HepG2 (cell line): Measurements from ENCODE around the gene THUMPD1. TPM values are rescaled to one million over a fixed set of nuclear protein-coding genes. Genes with fewer than 3 reads are reported as not detected.

ENCODE experiments used
- ATRX ChIP-seq: sonication (generic); formaldehyde crosslinking; IDR thresholded peaks from 2 replicates; pipeline ENCODE4 v1.4.0; 2020; ENCODE audit warnings: missing genetic modification reagents, borderline replicate concordance
- CCDC6 ChIP-seq: sonication (generic); formaldehyde crosslinking; IDR thresholded peaks from 2 replicates; pipeline ENCODE4 v1.8.1; 2022; ENCODE audit warnings: mild to moderate bottlenecking, missing genetic modification reagents, moderate library complexity
- FOXP1 ChIP-seq, 2 experiments: fragments of 450-650 bp in 1 of 2; IDR thresholded peaks; 2 replicates each; pipeline ENCODE4 v1.6.1; 2017 to 2018; ENCODE audit warnings: antibody characterized with exemption in 1 of 2
- MEIS2 ChIP-seq: sonication (generic); formaldehyde crosslinking; IDR thresholded peaks from 2 replicates; pipeline ENCODE4 v1.9.0; 2021; ENCODE audit warnings: mild to moderate bottlenecking, missing genetic modification reagents
- NFE2L1 ChIP-seq: sonication (generic); formaldehyde crosslinking; IDR thresholded peaks from 2 replicates; pipeline ENCODE4 v1.4.0; 2020; ENCODE audit warnings: missing genetic modification reagents, mild to moderate bottlenecking, borderline replicate concordance
- POLR2A ChIP-seq, 2 experiments: IDR thresholded peaks; 2 replicates each; pipeline ENCODE4 v1.6.1; 2011; ENCODE audit warnings: low read depth in 2 of 2, low read length in 2 of 2, mild to moderate bottlenecking in 1 of 2, moderate library complexity in 1 of 2; ENCODE audit not compliant: insufficient read depth in 1 of 2
- RBM39 ChIP-seq: fragments of 200-400 bp; formaldehyde crosslinking; IDR thresholded peaks from one replicate; pipeline ENCODE4 v1.6.1; 2018; ENCODE audit warnings: antibody characterized with exemption, mild to moderate bottlenecking, low read depth, low read length; ENCODE audit not compliant: poor library complexity, severe bottlenecking
- SCMH1 ChIP-seq: sonication (generic); formaldehyde crosslinking; IDR thresholded peaks from 2 replicates; pipeline ENCODE4 v1.9.0; 2021; ENCODE audit warnings: missing genetic modification reagents, mild to moderate bottlenecking, borderline replicate concordance
- SOX6 ChIP-seq, 2 experiments: fragments of 450-650 bp in 1 of 2; sonication (generic) in 1 of 2; formaldehyde crosslinking in 1 of 2; IDR thresholded peaks; 2 replicates each; pipeline versions ENCODE4 v1.4.0 to v1.6.1; 2017 to 2020; ENCODE audit warnings: antibody characterized with exemption in 1 of 2, mild to moderate bottlenecking in 1 of 2, missing genetic modification reagents in 1 of 2
- ZMYM2 ChIP-seq: sonication (generic); formaldehyde crosslinking; IDR thresholded peaks from 2 replicates; pipeline ENCODE4 v1.8.0; 2022; ENCODE audit warnings: mild to moderate bottlenecking, missing genetic modification reagents
- ZNF354B ChIP-seq: sonication (generic); formaldehyde crosslinking; IDR thresholded peaks from 2 replicates; pipeline ENCODE4 v1.8.0; 2022; ENCODE audit warnings: mild to moderate bottlenecking, missing genetic modification reagents
- ZNF367 ChIP-seq: sonication (generic); formaldehyde crosslinking; IDR thresholded peaks from 2 replicates; pipeline ENCODE4 v1.4.0; 2020; ENCODE audit warnings: missing genetic modification reagents, borderline replicate concordance
- ZNF496 ChIP-seq: sonication (generic); formaldehyde crosslinking; IDR thresholded peaks from 2 replicates; pipeline ENCODE4 v1.8.1; 2023; ENCODE audit warnings: mild to moderate bottlenecking, moderate library complexity, missing genetic modification reagents; ENCODE audit not compliant: insufficient replicate concordance
- ZNF703 ChIP-seq: sonication (generic); formaldehyde crosslinking; IDR thresholded peaks from 2 replicates; pipeline ENCODE4 v1.5.1; 2020; ENCODE audit warnings: missing genetic modification reagents, mild to moderate bottlenecking, moderate library complexity, borderline replicate concordance
- ZNF773 ChIP-seq: sonication (generic); formaldehyde crosslinking; IDR thresholded peaks from 2 replicates; pipeline ENCODE4 v1.4.0; 2020; ENCODE audit warnings: missing genetic modification reagents, borderline replicate concordance
- ZSCAN21 ChIP-seq: sonication (generic); formaldehyde crosslinking; IDR thresholded peaks from 2 replicates; pipeline ENCODE4 v1.8.0; 2022; ENCODE audit warnings: mild to moderate bottlenecking, missing genetic modification reagents, moderate library complexity, borderline replicate concordance
- polyA plus RNA-seq, 8 experiments: library from polyadenylated mRNA; depleted of rRNA in 3 of 8; stranded (reverse) in 7 of 8; unstranded in 1 of 8; fragments of >200 nt; fragmentation: Illumina TruSeq in 4 of 8; extraction: Trizol in 4 of 8; gene quantifications; 2 replicates each; pipeline versions ENCODE4 v1.2.1 to v1.2.3, GENCODE V29; 2011 to 2016; ENCODE audit warnings: low read depth in 4 of 8, missing spikeins in 1 of 8, mixed read lengths in 1 of 8; ENCODE audit not compliant: insufficient read depth in 1 of 8
- total RNA-seq, 5 experiments: library from RNA; depleted of rRNA; stranded (reverse); fragments of >200 nt; fragmentation: Illumina TruSeq; extraction: Trizol; gene quantifications; 2 replicates each; pipeline ENCODE4 v1.2.3, GENCODE V29; 2016; ENCODE audit warnings: low read depth in 1 of 5
- TF ChIP-seq, protein P1 (sequence below): sonication (generic); formaldehyde crosslinking; IDR thresholded peaks from 2 replicates; pipeline ENCODE4 v1.5.0; 2020; ENCODE audit warnings: missing genetic modification reagents
- TF ChIP-seq, protein P2 (sequence below), 2 experiments: IDR thresholded peaks; 2 replicates each; pipeline ENCODE4 v1.6.1; 2011 to 2012; ENCODE audit warnings: low read length in 2 of 2, borderline replicate concordance in 1 of 2, low read depth in 1 of 2, mild to moderate bottlenecking in 1 of 2, moderate library complexity in 1 of 2
- TF ChIP-seq, protein P3 (sequence below): sonication (generic); formaldehyde crosslinking; IDR thresholded peaks from 2 replicates; pipeline ENCODE4 v1.4.0; 2020; ENCODE audit warnings: missing genetic modification reagents
- TF ChIP-seq, protein P4 (sequence below): sonication (generic); formaldehyde crosslinking; conservative IDR thresholded peaks from 2 replicates; pipeline ENCODE4 v1.4.0; 2020; ENCODE audit warnings: missing genetic modification reagents

Gene THUMPD1
- total and polyA plus RNA-seq, 2 of the 13 experiments (the other 11 are each of a cell fraction or from before 2014, with no cell fraction given): 22.7 to 69.1 TPM

GRCh38 chr16:20740901-20741521, 607 bp downstream of the THUMPD1 start (continued):
- TF ChIP-seq, protein P1, sequence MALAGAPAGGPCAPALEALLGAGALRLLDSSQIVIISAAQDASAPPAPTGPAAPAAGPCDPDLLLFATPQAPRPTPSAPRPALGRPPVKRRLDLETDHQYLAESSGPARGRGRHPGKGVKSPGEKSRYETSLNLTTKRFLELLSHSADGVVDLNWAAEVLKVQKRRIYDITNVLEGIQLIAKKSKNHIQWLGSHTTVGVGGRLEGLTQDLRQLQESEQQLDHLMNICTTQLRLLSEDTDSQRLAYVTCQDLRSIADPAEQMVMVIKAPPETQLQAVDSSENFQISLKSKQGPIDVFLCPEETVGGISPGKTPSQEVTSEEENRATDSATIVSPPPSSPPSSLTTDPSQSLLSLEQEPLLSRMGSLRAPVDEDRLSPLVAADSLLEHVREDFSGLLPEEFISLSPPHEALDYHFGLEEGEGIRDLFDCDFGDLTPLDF (CRISPR knock-in tag): no peak
- TF ChIP-seq, protein P2, sequence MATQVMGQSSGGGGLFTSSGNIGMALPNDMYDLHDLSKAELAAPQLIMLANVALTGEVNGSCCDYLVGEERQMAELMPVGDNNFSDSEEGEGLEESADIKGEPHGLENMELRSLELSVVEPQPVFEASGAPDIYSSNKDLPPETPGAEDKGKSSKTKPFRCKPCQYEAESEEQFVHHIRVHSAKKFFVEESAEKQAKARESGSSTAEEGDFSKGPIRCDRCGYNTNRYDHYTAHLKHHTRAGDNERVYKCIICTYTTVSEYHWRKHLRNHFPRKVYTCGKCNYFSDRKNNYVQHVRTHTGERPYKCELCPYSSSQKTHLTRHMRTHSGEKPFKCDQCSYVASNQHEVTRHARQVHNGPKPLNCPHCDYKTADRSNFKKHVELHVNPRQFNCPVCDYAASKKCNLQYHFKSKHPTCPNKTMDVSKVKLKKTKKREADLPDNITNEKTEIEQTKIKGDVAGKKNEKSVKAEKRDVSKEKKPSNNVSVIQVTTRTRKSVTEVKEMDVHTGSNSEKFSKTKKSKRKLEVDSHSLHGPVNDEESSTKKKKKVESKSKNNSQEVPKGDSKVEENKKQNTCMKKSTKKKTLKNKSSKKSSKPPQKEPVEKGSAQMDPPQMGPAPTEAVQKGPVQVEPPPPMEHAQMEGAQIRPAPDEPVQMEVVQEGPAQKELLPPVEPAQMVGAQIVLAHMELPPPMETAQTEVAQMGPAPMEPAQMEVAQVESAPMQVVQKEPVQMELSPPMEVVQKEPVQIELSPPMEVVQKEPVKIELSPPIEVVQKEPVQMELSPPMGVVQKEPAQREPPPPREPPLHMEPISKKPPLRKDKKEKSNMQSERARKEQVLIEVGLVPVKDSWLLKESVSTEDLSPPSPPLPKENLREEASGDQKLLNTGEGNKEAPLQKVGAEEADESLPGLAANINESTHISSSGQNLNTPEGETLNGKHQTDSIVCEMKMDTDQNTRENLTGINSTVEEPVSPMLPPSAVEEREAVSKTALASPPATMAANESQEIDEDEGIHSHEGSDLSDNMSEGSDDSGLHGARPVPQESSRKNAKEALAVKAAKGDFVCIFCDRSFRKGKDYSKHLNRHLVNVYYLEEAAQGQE (IDR thresholded peaks at IDR 0.05; ENCODE audit: borderline replicate concordance in 1 of 2, low read depth in 1 of 2, low read length in 2 of 2): no peak
- TF ChIP-seq CCDC6: 0 out of 2 replicates have a peak, but pooled peaks have one; percentile 10
- TF ChIP-seq RBM39: no peak
- TF ChIP-seq ATRX (CRISPR knock-in tag): no peak
- no peak for TF ChIP-seq ZNF496
- no peak for TF ChIP-seq MEIS2 (CRISPR knock-in tag)
- no peak for TF ChIP-seq ZMYM2 (CRISPR knock-in tag)
- TF ChIP-seq ZNF354B (CRISPR knock-in tag): 0 out of 2 replicates have a peak, but pooled peaks have one; percentile 55
- no peak for TF ChIP-seq FOXP1 (IDR thresholded peaks at IDR 0.05)
- no peak for TF ChIP-seq FOXP1 (CRISPR knock-in tag; IDR thresholded peaks at IDR 0.05)
- TF ChIP-seq, protein P3, sequence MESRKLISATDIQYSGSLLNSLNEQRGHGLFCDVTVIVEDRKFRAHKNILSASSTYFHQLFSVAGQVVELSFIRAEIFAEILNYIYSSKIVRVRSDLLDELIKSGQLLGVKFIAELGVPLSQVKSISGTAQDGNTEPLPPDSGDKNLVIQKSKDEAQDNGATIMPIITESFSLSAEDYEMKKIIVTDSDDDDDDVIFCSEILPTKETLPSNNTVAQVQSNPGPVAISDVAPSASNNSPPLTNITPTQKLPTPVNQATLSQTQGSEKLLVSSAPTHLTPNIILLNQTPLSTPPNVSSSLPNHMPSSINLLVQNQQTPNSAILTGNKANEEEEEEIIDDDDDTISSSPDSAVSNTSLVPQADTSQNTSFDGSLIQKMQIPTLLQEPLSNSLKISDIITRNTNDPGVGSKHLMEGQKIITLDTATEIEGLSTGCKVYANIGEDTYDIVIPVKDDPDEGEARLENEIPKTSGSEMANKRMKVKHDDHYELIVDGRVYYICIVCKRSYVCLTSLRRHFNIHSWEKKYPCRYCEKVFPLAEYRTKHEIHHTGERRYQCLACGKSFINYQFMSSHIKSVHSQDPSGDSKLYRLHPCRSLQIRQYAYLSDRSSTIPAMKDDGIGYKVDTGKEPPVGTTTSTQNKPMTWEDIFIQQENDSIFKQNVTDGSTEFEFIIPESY (CRISPR knock-in tag): no peak; the same call in 1 of the 2 replicates
- TF ChIP-seq, protein P4, sequence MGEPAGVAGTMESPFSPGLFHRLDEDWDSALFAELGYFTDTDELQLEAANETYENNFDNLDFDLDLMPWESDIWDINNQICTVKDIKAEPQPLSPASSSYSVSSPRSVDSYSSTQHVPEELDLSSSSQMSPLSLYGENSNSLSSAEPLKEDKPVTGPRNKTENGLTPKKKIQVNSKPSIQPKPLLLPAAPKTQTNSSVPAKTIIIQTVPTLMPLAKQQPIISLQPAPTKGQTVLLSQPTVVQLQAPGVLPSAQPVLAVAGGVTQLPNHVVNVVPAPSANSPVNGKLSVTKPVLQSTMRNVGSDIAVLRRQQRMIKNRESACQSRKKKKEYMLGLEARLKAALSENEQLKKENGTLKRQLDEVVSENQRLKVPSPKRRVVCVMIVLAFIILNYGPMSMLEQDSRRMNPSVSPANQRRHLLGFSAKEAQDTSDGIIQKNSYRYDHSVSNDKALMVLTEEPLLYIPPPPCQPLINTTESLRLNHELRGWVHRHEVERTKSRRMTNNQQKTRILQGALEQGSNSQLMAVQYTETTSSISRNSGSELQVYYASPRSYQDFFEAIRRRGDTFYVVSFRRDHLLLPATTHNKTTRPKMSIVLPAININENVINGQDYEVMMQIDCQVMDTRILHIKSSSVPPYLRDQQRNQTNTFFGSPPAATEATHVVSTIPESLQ (CRISPR knock-in tag): no peak
- TF ChIP-seq ZNF773 (CRISPR knock-in tag): no peak
- no peak for TF ChIP-seq SCMH1
- no peak for TF ChIP-seq SOX6 (IDR thresholded peaks at IDR 0.05)
- no peak for TF ChIP-seq SOX6 (CRISPR knock-in tag; IDR thresholded peaks at IDR 0.05)
- TF ChIP-seq ZNF703: no peak
- no peak for TF ChIP-seq POLR2A (IDR thresholded peaks at IDR 0.05; ENCODE audit: insufficient read depth in 1 of 2, low read depth in 2 of 2, low read length in 2 of 2)
- no peak; the same call in 1 of the 2 replicates for TF ChIP-seq ZSCAN21 (CRISPR knock-in tag)
- TF ChIP-seq ZNF367: no peak
- TF ChIP-seq NFE2L1 (CRISPR knock-in tag): no peak
